ENCODE data around the gene RSBN1L.

- TF ChIP-seq, protein P1, sequence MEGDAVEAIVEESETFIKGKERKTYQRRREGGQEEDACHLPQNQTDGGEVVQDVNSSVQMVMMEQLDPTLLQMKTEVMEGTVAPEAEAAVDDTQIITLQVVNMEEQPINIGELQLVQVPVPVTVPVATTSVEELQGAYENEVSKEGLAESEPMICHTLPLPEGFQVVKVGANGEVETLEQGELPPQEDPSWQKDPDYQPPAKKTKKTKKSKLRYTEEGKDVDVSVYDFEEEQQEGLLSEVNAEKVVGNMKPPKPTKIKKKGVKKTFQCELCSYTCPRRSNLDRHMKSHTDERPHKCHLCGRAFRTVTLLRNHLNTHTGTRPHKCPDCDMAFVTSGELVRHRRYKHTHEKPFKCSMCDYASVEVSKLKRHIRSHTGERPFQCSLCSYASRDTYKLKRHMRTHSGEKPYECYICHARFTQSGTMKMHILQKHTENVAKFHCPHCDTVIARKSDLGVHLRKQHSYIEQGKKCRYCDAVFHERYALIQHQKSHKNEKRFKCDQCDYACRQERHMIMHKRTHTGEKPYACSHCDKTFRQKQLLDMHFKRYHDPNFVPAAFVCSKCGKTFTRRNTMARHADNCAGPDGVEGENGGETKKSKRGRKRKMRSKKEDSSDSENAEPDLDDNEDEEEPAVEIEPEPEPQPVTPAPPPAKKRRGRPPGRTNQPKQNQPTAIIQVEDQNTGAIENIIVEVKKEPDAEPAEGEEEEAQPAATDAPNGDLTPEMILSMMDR (IDR thresholded peaks at IDR 0.05), result no peak
- no peak for TF ChIP-seq POLR2A (IDR thresholded peaks at IDR 0.05)
Observed at GRCh38 chr7:77687747-77688144, 8.5 kb upstream of the RSBN1L start.
